GM12892 (cell line): Measurements from ENCODE around the gene CEP104.

ENCODE experiments used
- DNase-seq: peaks from one replicate; pipeline ENCODE4 v3.0.0; 2011; ENCODE audit not compliant: insufficient read length
- FAIRE-seq: peaks from 2 replicates; lab custom pipeline; 2011; peaks lifted over from hg19 to GRCh38; lab: Jason Lieb, UNC
- POLR2A ChIP-seq: IDR thresholded peaks from 2 replicates; pipeline ENCODE4 v1.6.1; 2011; ENCODE audit warnings: low read depth, low read length, control low read depth
- POLR2AphosphoS5 ChIP-seq: IDR thresholded peaks from 2 replicates; pipeline ENCODE4 v1.6.1; 2011; ENCODE audit warnings: low read depth, low read length, control low read depth
- TAF1 ChIP-seq: IDR thresholded peaks from 2 replicates; pipeline ENCODE4 v1.6.1; 2011; ENCODE audit warnings: low read depth, mild to moderate bottlenecking, control low read depth, low read length, borderline replicate concordance

The CEP104 gene

DNA sequence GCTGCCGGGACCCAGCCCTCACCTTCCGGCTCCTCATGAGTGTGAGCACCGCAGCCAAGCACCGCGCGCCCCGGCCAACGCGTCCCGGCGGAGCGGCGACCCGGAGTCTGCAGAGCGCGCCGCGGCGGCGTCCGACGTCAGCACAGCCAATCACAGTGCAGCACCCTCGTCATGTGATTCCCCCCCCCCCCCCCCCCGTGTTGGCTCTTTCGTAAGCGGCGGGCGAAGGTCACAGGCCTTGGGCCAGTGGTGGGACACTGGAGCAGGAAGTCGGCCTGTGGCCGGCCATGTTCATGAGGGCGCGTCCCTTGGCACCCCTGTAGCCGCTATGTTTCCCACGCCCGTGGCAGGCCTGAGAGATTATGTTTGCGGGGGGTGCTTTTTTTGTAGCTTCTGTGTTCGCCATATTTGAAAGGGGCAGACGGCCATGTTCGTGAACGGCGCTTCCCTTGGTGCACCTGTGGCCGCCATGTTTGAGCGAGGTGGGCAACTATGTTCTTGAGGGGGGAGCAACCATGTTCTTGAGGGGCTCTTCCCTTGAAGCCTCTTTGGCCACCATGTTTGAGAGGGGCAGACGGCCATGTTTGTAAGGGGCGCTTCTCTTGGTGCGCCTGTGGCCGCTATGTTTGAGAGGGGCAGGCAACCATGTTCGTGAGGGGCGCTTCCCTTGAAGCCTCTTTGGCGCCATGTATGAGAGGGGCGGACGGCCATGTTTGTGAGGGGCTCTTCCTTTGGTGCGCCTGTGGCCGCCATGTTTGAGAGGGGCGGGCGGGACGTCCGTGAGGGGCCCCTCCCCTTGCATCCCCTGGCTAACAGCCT, 43.3 kb upstream of the CEP104 start, which contains the start of gene C1orf174:
Gene C1orf174 (minus strand): TSS at position 123 of the 819 bp plus-strand sequence. CDS start 86 bp downstream, at position 37.
- no peak for FAIRE-seq
- TF ChIP-seq POLR2AphosphoS5, result no peak
- TF ChIP-seq POLR2A, result peak; percentile 63
- TF ChIP-seq TAF1, result peak; percentile 44; the same call in 1 of the 2 replicates
- DNase-seq, result peak; percentile 91

DNA sequence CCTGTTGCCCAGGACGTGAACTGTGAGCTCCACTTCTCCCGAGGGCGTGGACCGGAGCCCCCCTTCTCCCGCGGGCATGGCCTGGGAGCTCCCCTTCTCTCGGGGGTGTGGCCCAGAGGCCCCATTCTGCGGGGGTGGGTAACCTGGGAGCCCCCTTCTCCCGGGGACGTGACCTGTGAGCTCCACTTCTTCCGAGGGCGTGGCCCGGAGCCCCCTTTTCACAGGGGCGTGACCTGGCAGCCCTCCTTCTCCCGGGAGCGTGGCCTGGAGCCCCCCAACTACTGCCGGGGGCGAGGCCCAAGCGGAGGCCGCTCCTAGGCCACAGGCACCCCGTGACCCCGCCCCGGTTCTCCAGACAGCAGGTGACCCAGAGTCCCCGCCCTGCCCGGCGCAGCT, 42.7 kb upstream of the CEP104 start:
- no peak for TF ChIP-seq POLR2A
- no peak for FAIRE-seq
- peak; percentile 58 for DNase-seq

DNA sequence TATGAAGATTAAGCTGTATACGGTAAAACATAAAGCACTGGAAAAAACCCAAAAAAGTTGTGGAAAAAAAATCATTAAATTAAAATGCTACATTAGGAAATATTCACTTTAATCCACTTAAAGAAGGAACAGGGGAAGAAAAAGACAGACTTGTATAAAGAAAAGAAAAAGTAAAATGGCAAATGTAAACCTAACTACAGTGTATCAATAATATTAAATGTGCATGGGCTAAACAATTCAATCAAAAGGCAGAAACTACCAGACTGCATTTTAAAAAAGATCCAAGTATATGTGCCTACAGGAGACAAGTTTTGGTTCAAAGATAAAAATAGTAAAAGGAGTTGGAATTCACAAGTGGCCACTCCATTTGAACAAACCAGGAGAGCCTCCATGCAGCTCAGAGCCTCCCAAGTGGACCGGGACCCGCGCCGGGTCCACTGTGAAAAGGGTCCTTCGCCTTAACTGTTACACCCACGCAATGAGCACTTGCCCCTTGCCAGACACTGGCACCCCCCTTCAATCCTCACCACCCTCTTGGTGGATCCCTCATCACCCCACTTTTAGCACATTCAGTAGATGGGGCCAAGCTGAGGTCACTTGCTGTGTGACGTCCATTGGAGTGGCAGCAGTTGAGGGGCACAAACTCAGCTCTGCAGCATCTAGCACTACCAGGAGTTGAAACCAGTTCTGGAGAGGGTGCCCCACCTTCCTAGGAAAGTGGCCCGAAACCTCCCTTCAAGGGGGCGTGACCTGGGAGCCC, 42.2 kb upstream of the CEP104 start:
- DNase-seq (no peak), FAIRE-seq (no peak)
- no peak for TF ChIP-seq TAF1
- TF ChIP-seq POLR2AphosphoS5, result no peak
- no peak for TF ChIP-seq POLR2A

DNA sequence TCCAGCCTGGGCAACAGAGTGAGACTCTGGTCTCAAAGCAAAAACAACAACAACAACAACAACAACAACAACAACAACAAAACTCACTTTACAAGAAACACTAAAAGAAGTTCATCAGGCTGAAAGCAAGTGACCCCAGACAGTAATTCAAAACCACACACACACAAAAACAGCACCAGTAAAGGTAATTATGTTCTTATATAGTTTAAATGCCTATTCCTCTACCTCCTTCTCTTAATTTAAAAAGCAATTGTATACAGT, 41.4 kb upstream of the CEP104 start:
- no peak for TF ChIP-seq POLR2AphosphoS5
- DNase-seq, result no peak
- FAIRE-seq, result peak; percentile 36

DNA sequence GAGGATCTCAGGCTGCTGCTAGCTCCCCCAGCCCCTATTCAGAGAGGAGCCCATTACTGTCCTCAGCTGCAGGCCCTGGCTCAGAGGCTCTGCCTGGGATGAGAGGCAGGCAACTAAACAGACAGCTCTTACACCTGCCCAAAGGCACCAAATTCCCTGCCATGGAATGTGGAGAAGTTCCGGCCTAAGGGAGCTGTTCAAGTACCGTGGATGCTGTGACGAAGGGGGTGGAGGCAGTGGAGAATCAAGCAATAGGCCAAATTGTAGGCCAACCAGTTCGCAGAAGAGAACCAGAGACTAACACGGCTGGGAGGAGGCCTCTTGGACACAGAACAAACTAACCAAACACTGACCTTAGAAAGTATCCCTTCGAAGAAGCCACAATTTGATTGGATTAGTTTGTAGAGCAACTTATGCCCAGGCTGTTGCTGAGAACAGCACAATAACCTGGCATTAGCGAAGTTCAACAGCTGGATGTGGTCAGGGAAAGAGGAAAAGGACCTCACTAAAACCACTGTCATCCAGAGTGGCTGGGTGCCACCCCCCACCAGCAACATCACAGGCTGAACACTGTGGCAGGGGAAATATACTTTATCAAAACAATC, 39.5 kb upstream of the CEP104 start:
- FAIRE-seq (no peak), DNase-seq (no peak)
- TF ChIP-seq POLR2AphosphoS5 (no peak), TAF1 (no peak), POLR2A (no peak)

DNA sequence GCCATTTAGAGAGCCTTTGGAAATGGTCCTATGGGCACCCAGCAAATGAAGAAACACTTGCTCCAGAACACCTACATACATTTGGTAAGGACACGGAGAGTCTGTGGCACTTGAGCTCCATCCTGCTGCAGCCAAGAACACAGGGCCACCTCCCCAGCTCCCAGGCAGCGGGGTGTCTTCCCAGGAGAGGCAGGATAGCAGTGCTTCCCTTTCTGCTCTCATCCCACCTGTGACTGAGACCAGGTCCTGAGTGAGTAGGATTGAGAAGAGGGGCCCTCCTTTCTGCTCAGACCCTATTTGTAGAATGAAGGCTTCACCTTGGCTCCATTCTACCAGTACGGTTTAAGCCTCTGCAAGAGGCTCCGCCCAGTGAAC, 38.9 kb upstream of the CEP104 start:
- FAIRE-seq (no peak), DNase-seq (no peak)
- TF ChIP-seq TAF1, result no peak
- TF ChIP-seq POLR2AphosphoS5, result no peak
- TF ChIP-seq POLR2A, result no peak

DNA sequence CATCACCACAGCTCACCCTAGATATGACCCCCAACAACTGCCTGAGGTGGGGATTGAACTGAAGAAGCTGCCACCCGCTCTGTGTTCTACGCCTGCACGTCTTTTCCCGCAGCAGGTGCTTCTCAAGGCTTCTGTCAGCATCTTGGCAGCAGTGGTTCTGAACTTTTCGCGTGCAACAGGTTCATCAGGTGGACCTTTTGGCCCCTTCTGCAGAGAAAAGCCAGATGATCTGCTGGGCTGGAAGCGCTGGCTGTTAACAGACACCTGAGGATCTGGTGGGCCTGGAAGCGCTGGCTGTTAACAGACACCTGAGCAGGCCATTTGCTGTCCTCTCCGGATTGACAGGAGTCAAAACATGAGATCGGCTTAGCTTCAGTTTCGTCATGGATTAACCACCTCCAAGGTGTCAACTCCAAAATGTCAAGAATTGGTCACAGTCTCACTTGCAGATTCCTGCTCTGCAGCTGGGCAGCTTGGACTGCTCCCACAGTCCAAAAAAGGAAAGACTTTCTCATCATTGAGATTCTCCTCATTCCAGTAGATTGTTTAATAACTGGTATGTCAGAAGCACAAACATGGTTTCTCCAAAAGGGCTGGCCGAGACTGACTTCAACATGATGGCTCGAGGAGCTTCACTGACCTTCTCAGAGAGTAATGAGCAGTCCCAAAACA, 38.4 kb upstream of the CEP104 start:
- DNase-seq, result no peak
- FAIRE-seq, result no peak
- TF ChIP-seq POLR2AphosphoS5 (no peak), TAF1 (no peak), POLR2A (no peak)

DNA sequence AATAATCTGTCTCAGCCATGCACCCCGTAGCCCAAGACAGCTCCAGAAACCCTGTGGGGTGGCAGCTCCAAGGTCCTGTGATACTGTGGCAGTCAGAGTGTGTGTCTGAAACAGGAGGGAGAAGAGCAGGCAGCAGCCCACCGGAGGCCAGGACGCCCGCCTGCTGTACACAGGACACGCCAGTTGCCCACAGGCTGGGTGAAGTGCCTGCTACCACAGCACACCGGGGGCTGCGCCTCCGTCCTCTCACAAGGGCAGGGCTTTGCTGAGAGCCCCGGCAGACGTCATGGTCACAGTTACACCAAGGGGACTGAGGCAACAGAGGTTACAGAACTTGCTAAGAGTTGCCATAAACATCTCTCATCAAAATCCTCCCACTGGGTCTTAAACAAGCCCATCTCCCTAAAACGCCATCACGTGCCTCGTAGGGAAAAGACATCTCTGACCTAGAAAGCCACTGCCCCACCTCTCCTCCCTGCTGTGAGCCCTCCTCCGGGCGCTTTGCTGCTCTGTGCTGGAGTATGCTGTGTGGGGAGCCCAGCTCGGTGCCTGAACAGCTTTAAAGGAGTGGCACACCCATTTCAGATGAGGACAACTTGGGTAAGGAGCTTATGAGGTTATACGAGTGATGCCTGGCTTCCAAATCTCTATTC, 37.7 kb upstream of the CEP104 start:
- FAIRE-seq, result no peak
- DNase-seq, result no peak
- TF ChIP-seq TAF1 (no peak), POLR2A (no peak), POLR2AphosphoS5 (no peak)

DNA sequence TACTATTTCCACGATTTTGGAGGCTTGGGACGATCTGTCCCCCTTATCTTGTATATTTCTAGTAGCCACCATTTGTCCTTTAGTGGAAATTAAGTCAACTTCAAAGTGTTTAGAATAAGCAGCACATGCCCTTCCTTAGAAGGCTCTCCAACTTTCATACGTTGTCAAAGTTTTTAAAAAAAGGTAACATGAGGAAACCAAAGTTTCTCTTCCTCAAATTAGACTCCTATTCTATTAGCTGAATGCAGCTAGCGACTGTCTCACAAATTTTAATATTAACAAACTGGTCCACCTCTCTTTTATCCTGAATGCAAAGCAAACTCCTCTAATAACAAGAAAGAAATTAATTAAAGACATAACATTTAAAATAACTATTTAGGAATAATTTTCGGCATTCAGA, 36.2 kb upstream of the CEP104 start:
- DNase-seq (no peak), FAIRE-seq (no peak)

DNA sequence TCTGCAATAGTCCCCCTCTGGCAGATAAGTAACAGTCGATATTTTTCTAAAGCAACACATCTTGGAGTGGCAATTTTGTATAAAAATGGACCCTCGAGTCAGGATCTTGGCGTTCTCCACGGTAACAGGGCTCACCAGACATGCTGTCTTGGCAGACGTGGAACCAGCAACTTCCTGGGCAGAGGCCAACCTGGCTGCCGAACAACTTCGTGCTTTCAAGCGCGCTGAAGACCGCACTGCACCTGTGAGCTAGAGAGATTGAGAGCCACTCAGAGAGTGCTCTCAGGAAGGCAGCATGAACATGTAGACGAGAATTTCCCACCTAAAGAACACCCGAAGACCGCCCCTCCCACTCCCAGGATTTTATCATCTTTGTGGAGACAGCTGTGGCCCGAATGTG, 35.7 kb upstream of the CEP104 start:
- DNase-seq (no peak), FAIRE-seq (no peak)
- TF ChIP-seq POLR2AphosphoS5 (no peak), POLR2A (no peak)

More for the DNA sequence above, 36.2 kb upstream of the CEP104 start:
- TF ChIP-seq POLR2A (no peak), POLR2AphosphoS5 (no peak), TAF1 (no peak)

DNA sequence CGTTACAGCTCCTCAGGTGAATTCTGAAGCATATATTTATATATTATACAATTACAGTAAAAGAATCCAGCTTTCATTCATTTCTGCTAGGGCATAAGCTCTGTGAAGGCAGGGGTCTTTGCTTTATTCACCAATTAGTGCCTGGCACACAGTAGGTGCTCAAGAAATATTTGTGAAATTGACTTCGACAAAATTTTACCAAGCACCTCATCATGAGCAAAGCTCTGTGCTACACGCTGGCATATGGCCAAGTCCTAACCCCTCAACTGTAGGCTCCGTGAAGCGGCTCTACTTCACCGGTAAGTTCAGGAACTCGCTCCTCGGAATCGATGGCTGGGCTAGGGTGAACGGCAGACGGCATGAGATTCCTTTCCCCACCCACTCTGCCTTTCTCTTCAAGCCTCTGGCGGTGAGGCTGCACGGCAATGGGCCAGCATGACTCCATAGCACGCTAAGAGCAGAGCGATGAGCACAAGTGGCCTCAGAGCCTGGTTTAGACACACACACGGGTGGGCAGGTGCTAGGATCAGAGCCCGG, 34.4 kb upstream of the CEP104 start:
- FAIRE-seq, result no peak
- DNase-seq, result no peak
- TF ChIP-seq POLR2AphosphoS5 (no peak), TAF1 (no peak), POLR2A (no peak)
